Activated CD4-positive, CD25-positive, alpha-beta regulatory T cell treated with anti-CD3 and anti-CD28 coated beads, Interleukin-2, amount 50 U/mL, for 72 hours (primary cell): ENCODE results near the gene CLDN5.
"Not testable (repeated sequence)": the region's sequence is repeated elsewhere in the genome, so short reads cannot be mapped to it uniquely, and the experiment has no call there.

ENCODE experiments used
- DNase-seq: peaks from one replicate; pipeline ENCODE4 v3.0.0; 2021

The CLDN5 gene, protein sequence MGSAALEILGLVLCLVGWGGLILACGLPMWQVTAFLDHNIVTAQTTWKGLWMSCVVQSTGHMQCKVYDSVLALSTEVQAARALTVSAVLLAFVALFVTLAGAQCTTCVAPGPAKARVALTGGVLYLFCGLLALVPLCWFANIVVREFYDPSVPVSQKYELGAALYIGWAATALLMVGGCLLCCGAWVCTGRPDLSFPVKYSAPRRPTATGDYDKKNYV

DNA sequence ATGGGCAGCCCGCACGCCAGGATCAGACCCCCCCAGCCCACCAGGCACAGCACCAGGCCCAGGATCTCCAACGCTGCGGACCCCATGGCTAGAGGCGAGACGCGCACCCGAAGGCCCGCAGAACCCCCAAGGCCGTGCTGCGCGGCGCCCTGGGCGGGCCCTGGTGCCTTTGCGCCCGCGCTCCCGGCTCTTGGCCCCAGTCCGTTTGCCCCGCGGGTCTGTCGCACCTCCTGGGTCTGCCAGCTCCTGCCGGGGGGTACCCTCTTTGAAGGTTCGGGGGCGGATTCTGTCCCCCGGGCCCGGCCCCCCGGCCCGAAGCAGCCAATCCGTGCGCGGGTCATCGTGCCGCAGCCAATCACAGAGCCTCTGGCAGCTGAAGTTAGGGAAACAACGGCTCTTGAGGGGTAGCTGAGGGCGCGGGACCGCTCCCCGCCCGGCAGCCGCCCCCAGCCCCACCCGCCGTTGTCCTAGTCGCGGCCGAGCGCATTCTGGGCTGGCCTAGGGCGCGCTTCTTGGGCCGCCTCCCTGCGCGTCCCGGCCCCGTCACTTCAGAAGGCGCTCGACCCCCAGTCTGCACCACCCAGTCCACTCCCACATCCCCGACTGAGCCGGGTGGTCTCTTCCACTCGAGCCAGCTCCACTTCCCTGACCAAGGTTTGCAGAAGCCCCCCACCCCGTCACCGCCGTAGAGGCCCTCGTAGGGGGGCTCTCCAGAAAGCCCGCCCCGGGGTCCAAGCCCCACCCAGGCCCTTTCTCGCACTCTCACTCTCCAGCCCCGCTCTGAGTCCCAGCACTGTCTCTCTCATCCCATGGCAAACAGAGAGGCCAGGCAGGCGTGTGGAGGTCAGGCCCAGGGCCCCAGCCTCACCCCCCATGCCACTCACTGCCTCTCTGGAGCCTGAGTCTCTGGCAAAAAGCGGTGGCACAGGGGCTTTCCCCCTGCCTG, at the start of gene CLDN5:
Gene CLDN5, minus strand, starts transcription at position 241 of the 946 bp plus-strand sequence. Its CDS starts 155 bp downstream, at position 86.
- no peak for DNase-seq

DNA sequence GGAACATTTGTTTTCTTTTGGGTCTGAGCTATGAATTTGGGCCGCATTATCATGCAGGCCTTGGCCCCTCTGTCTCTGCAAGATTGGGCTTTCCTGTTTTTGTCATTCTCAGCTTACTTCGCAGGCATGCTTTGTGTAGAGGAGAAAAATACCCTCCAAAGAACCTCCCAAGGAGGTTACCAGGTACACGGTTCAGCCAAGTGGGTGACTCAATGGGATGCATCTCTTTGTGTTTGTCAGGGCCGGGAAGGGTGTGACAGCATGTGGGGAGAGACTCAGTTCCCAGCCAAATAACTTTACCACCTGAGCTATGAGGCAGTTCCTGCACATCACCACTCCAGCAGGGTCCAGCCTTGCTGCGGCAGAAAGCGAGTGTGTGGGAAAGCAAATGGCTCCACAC, 47.8 kb upstream of the CLDN5 start:
- no peak for DNase-seq

DNA sequence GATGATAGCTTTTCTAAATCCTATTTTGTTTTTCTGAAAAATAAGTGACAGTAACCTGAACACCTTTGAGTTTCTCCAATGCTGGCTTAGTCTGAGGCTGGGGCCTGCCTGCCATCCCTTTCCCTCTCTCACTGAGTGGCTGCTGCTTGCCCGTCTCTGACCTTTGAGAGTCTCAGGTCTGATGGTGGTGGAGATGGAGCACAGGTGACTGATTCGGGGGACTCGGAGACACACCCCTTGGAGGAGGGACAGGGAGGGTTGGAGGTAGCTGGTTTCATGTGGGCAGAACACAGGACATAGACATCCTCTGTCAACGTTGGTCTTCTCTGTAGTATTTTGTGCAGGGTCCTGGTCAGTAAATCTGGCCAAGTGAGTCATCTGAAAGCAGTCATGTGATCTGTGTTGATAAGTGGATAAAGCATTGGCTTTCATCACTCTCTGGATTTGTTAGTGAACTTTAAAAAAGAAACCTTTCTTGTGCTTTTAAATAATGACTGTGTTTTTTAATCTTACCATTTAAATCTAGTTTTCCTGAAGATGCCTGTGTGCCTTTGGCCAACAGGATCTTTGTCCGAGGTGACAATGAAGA, 47.1 kb upstream of the CLDN5 start:
- no peak for DNase-seq

DNA sequence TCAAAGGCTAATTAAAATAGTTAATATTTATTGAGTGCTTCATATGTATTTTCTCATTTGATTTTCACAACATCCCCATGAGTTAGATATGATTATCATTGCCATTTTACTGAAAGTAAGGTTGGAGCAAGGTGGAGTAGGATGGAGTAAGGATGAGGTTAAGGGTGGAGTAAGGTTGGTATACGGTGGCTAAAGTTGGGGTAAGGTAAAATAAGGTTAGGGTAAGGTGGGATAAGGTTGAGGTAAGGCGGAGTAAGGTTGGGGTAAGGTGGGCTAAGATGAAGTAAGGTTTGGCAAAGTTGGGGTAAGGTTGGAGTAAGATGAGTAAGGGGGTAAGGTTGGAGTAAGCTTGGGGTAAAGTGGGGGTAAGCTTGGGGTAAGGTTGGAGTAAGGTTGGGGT, 45.8 kb upstream of the CLDN5 start:
- DNase-seq = no peak

DNA sequence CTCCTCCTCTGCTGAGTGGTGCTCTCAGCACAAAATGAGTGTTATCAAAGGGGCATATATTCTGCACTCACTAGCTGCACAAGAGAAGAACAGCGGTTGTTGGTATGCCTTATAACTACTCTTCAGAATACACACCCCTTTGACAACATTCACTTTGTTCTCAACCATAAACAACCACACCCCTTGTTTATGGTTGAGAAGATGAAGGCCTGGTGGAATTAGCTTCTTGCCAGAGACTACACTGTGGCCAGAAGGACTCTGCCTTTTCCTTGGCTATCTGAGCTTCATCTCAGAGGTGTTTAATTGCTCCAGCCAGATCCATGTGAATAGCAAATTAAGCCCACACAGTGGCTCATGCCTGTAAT, 45.0 kb upstream of the CLDN5 start:
- no peak for DNase-seq

DNA sequence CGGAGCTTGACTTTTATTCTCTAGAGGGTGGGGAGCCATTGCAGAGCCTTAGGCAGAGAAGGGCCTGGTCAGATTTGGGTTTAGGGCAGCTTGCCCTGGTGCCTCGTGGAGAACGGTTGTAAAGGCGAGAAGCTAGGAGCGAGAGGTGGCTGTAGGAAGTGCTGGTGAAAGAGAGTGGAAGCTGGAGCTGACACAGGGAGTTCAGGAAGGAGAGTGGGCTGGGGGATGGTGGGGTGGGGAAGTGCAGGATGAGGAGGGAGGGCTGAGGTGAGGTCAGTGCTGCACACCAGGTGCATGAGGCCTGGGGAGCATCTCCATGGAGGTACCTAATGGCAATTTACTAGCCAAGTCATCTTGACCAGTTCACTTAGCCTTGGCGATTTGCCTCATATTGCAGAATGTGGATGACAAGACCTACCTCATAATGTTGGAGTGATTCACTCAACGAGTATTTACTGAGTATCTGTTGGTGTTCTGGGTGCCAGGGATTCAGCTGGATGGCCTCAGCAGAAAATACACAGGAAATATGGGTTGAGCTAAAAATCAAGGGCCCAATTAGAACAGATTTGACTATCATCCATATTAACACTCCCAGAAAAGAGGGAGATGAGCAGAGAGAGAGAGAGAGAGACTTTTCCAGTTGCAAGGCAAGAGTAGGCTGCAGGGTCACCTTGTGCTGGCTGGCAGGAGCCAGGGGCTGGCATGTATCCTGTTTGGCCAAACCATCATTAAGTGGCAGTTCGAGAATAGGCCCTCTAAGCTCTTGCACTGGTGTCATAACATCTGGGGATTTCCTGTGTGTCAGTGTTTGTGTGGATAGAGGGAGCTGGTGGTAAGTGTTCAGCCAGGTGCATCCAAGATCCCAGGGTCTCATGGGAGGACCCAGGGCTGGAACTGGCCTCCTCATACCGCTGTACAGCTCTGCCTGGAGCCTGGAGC, 44.4 kb upstream of the CLDN5 start:
- DNase-seq = no peak

DNA sequence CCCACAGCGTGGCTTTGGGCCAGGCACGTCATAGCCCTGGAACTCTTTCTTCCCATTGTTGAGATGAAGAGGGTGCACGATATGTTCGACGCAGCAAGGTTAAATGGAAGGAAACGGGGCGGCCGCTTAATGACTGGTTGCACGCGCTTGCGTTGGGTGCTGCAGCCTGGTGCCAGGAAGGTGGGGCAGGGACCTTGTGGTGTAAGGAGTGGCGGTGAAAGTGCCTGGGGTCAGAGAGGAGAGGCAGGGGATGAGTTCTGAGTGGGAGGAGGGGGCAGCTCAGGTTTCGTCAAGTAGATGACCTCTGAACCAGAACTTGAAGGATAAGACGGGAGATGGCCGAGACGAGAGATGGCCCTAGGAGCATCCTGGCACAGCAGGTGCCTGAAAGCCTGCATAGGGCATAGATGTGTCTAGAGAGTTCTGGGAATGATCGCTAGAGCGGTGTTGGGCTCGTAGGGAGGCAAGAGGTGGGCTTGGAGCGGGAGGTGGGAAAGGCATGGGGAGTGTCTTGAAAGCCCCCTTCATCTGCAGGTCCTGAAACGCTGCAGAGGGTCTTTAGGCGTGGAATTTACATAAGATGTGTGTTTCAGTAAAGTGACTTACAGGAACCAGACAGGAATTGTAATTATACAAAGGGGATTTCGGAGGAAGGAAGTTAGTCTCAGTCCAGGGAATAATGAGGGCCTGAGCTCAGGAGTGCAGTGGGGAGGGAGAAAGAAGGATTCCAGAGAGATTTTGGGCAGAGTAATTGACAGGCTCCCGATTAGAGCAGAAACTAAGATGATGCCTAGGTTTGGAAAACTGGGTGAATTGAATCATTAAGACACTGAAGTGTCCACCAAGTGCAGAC, 43.2 kb upstream of the CLDN5 start:
- DNase-seq = no peak

DNA sequence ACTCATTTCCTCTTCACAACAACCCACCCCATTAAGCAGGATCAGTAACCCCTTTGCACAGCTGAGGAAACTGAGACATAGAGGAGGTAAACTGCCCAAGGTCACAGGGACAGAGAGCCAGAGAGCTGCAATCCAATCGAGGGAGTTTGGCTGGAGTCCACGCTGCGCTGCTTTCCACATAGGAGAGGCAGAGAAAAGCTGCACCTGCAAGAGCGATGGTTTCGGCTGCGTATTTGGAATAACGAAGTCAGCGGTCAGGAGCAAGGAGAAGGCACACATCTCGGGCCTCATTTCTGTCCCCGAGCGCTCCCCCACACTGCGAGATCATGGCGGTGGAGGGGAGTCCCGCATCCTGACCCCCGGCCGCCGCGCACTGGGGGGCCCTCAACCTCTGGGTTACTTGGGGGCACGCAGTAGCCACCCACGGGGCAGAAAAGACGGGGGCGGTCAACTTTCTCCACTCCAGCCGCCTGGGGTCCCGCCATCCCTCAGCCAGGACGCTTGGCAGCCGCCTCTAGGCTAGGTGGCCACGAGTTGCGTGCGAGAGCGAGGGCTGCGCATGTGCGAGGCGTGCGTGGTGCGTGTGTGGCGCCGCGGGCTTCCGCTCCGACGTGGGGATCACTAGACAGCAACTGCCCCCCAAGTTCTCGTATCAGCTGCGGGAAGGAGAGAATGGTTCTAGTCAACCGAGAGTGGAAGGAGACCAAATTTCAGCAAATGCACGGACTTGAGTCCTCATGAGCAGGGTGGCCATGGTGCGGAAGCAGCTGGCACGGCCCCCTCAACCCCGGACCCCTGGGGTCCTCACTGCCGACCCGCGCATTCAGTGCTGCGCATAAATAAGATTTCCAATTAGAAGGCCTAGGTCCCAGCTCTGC, 42.3 kb upstream of the CLDN5 start:
- DNase-seq = no peak

DNA sequence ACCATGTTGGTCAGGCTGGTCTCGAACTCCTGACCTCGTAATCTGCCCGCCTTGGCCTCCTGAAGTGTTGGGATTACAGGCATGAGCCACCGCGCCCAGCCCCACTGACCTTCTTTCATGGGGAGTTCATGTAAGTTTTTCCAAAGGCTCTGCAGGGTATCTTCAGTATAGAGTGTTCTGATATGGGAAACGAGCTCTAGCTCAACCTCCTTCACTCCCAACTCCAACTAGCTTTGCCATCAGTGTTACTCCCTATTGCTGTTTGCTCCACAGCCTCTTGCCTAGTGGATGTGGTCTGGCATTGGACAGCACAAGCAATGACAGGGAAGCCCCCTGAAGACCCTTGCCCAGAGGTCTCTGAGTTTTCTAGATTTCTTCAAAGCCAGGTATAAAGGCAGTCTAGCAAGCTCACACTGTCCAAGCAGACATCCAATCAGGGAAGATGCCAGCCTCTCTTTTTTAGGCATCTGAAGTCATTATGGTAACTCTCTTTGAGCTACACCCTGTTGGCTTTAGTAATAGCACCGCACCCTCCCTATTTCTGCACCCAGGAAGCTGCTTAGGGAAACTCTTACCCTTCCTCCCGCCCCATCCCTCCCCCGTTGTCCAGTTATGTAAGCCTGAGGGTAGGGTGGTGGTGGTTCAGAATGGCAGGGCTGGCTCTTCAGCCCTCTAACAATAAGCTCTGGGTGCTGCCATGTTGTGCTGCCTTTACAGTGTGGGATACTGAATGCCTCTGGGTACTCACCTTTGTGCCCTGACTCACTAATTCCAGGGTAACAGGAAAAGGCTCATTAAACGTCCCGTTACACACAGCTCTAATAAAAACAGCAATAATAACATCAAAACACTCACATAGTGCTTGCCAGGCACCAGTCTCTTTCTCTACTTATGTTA, 41.4 kb upstream of the CLDN5 start:
- no peak for DNase-seq

DNA sequence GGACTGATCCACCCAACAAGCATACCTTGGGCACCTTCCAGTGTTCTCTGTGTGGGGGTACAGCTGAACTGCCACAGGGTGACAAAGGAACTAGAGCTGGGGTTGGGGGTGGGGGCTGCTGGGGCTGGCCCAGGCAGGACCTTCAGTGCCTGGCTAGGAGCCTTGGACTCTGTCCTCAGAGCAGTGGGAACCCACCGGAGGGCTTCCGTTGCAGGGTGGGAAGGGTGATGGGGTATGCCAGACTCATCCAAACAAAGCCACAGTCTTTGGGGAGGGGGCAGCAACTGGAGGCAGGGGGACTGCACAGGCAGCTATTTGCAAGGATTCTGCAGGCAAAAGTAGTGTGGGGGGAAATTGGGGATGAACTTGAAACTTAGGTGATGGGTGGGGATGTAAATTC, 35.7 kb upstream of the CLDN5 start:
- DNase-seq = no peak

DNA sequence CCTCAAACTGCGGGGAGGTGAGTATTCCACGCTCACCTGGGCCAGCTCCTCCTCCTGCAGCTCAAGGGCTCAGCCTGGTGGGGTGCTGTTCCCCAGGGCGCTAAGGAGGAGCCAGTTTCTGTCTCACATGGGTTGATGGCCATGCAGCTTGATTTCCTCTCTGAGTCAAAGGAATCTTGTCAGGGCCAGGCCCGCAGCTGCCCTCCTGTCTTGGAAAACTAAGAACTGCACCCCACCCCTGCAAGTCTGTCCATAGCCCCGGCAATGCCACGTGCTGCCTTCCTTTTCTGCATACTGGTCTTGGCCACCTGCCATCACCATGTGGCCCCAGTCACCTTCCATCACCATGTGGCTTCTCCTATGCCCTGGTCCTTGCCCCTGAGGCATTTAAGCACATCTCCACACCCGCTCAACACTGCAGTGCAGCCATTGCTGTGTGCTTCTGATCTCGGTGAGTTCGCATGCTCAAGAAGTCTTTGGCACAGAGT, 35.2 kb upstream of the CLDN5 start:
- DNase-seq = no peak

DNA sequence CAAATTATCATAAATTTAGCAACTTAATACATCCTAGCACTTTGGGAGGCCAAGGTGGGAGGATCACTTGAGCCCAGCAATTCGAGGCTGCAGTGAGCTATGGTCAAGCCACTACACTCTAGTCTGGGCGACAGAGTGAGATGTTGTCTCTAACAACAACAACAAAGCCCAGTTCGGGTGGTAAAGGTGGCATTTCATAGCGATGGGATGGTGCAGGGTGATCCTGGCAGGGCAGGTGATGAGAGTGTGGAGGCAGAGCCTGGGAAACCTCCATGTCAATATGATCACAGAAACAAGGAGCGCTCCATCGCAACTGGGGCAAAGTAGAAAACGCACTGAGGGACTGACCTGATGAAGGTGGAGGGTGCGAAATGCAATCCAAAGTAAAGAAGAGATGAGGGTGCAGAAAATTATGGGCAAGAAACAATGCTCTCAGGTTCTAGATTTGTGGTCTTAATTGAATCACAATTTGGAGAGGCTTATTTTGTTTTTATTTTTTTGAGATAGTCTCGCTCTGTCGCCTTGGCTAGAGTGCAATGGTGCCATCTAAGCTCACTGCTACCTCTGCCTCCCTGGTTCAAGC, 32.8 kb upstream of the CLDN5 start:
- no peak for DNase-seq

DNA sequence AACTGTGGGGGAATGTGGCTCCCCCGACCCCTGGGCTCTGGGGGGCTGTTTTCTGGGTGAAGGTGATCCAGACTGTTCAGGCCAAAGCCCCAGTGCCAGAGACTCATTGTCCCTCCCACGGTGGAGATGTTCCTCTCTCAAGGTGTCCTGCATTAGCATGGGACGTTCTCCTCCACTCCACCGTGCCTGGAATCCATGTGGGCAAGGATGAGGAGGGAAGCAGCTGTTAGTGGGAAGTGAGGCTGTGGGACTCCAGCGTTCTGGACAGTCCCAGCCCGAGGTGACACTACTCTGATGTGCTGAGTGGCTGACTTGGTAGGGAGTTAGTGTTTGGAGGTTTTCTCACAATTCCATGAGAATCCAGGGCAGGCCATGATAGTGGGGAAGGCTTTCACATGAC, 31.4 kb upstream of the CLDN5 start:
- DNase-seq = no peak

DNA sequence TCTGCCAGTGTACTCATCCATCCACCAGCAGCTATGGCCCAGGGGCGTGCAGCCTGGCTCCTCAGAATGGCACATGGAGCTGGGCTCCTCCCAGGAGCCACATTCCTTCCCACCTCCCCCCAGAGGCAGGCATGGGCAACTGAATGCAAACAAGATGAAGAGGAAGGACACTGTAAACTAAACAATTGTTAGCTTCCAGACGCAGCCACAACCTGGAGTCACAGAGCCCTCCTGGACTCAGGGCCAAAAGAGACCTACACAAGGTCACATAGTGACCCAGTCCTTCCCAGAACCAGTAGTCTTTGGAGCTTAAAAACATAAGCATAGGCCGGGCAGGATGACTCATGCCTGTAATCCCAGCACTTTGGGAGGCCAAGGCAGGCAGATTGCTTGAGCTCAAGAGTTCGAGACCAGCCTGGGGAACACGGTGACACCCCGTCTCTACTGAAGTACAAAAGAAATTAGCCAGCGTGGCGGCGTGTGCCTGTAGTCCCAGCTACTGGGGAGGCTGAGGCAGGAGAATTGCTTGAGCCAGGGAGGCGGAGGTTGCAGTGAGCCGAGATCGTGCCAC, 30.7 kb upstream of the CLDN5 start:
- DNase-seq = no peak

DNA sequence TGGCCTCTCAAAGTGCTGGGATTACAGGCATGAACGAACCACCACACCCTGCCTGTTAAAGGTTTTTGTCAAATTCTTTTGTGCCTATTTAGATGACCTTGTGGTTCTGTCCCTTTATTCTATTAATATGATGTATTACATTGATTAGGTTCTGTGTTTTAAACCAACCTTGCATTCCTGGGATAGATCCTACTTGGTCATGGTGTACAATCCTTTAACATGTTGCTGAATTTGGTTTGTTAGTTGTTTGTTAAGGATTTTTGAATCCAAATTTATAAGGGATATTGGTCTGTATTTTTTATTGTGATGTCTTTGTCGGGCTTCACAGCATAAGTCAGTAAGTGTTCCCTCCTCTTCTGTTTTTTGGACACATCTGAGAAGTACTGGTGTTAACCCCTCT, 29.0 kb upstream of the CLDN5 start:
- no peak for DNase-seq

DNA sequence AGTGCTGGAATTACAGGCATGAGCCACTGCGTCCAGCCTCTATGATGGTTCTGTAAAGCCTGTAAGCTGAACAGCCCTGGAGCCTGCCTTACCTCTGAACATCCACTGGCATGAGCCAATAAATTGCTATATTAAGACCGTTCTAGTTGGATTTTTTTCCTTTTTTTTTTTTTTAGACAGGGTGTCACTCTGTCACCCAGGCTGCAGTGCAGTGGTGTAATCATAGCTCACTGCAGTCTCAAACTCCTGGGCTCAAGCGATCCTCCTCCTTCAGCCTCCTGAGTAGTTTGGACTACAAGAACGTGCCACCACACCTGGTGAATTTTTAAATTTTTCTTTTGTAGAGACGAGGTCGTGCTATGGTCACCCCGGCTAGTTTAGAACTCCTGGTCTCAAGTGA, 26.2 kb upstream of the CLDN5 start:
- DNase-seq = no peak

DNA sequence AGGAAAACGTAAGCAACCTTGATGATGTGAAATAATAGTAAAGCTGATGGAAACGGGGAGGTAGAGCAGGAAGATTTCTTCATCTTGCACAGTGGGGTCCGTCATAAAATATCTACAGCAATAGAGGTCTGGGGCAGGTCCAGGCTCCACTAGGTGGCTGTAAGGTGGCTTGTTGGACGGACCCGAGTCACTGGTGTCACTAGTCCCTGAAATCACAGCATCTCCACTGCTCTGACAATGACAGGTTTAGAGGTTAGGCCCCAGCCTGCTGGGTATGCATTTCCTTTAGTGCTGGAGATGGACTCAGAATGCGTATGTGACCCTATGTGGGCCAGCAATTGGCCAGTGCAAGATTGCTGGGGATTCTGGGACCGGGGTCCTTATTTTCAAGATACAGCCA, 25.2 kb upstream of the CLDN5 start:
- DNase-seq = no peak

DNA sequence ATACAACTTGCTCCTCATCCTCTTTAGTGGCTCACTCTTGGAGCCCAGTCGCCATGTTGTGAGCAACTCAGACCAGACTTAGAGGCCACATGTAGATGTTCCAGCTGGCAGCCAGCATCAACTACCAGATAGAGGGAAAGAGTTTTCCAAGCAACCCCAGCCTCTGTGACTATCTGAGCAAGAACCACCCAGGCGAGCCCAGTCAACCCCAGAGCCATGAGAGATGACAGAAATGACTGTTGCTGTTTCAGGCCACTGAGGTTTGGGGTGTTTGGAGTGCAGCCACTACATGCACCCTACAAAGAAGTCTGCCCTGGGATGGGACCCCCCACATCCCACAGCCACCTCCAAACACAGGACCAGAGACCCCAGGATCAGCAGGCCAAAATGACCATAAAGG, 24.8 kb upstream of the CLDN5 start:
- DNase-seq = no peak

DNA sequence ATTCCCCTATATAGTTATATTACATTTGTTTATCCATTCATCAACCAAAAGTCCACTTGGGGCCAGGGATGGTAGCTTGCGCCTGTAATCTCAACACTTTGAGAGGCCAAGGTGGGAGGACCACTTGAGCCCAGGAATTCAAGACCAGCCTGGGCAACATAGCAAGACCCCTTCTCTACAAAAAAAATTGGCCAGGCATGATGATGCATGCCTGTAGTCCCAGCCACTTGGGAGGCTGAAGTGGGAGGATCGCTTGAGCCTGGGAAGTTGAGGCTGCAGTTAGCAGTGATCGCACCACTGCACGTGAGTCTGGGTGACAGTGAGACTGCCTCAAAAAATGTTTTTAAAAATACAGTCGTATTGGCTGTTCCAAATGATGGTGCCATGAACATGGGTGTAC, 24.2 kb upstream of the CLDN5 start:
- DNase-seq = not testable (repeated sequence)
